Upper lobe of left lung (tissue), 6 donors: ENCODE measurements around the gene SPAG16. TPM values are rescaled to one million over a fixed set of nuclear protein-coding genes. Genes with fewer than 3 reads are reported as not detected.

Experiments used
- ATAC-seq, 2 donors: fragments of 200-7000 bp; cut with Tn5 transposase; one replicate each; pipeline ENCODE4 v1.9.1; 2022; ENCODE audit warnings: mild to moderate bottlenecking in 2 of 2, moderate library complexity in 2 of 2; ENCODE audit not compliant: low FRiP score in 2 of 2
- DNase-seq, 2 donors: peaks; one replicate each; pipeline ENCODE4 v3.0.0-alpha.2; 2019 to 2020
- H3K27ac ChIP-seq, 4 donors: fragments of 200-600 bp; sonication (generic); one replicate each; pipeline ENCODE4 v1.5.1; 2016 to 2019
- H3K27me3 ChIP-seq, 4 donors: fragments of 200-600 bp; sonication (generic); one replicate each; pipeline ENCODE4 v1.5.1; 2017 to 2019
- H3K36me3 ChIP-seq, 4 donors: fragments of 200-600 bp; sonication (generic); one replicate each; pipeline ENCODE4 v1.5.1; 2016 to 2019
- H3K4me1 ChIP-seq, 4 donors: fragments of 200-600 bp; sonication (generic); one replicate each; pipeline ENCODE4 v1.5.1; 2018 to 2019
- H3K4me3 ChIP-seq, 4 donors: fragments of 200-600 bp; sonication (generic); one replicate each; pipeline ENCODE4 v1.5.1; 2017 to 2019; ENCODE audit warnings: mild to moderate bottlenecking in 2 of 4, moderate library complexity in 1 of 4
- H3K9me3 ChIP-seq, 4 donors: fragments of 200-600 bp; sonication (generic); one replicate each; pipeline ENCODE4 v1.5.1; 2018 to 2019
- EP300 ChIP-seq, 4 donors: sonication (generic); formaldehyde crosslinking; IDR thresholded peaks; one replicate each; pipeline ENCODE4 v1.5.1; 2017; ENCODE audit warnings: antibody characterized with exemption in 4 of 4, control low read depth in 2 of 4
- POLR2A ChIP-seq, 4 donors: fragments of 450-650 bp; IDR thresholded peaks; one replicate each; pipeline ENCODE4 v1.5.1; 2016 to 2017; ENCODE audit warnings: antibody characterized with exemption in 4 of 4, mild to moderate bottlenecking in 2 of 4
- POLR2AphosphoS5 ChIP-seq, 2 donors: sonication (generic); formaldehyde crosslinking; IDR thresholded peaks; one replicate each; pipeline ENCODE4 v1.5.1; 2017; ENCODE audit warnings: antibody characterized with exemption in 2 of 2
- WGBS, 2 donors: methylation state at CpG; one replicate each; pipeline ENCODE4 v1.1.5; 2017 to 2018; 5-methylcytosine and 5-hydroxymethylcytosine counted together
- total RNA-seq, 6 donors: library from RNA; depleted of rRNA in 4 of 6; stranded (reverse); fragments of >200 nt in 4 of 6; gene quantifications; one replicate each; pipeline versions ENCODE4 v1.1.0 to v1.2.1, GENCODE V29; 2016 to 2021
- TF ChIP-seq, protein P1 (sequence below), 6 experiments: fragments of 450-650 bp in 4 of 6; fragments of 200-600 bp in 2 of 6; sonication (generic) in 2 of 6; IDR thresholded peaks; one replicate each; pipeline ENCODE4 v1.5.1; 2016 to 2019; ENCODE audit warnings: antibody characterized with exemption in 6 of 6
- donor health status: DM: no; HTN: no; CAD: no; lungs with moderate emphysema.
- donor health status: DM: no; HTN: yes; CAD: no; lungs with severe emphysema.

The SPAG16 gene
- total RNA-seq, 6 donors from 2014 or later = 9.7 to 65.0 (median 12.9) TPM

- Histone ChIP-seq H3K9me3 (no peaks in the 10 kb centered on the region), H3K4me1 (no peaks in the 10 kb centered on the region), H3K27ac (no peak overlapping the region), H3K36me3 (no peaks in the 10 kb centered on the region), H3K4me3 (no peak overlapping the region), H3K27me3 (no peaks in the 10 kb centered on the region)
- no peak for DNase-seq
- 33 to 56% methylated on average over 3 of the region's 3 CpGs for WGBS, 2 donors
- no peak for ATAC-seq
- TF ChIP-seq, protein P1, sequence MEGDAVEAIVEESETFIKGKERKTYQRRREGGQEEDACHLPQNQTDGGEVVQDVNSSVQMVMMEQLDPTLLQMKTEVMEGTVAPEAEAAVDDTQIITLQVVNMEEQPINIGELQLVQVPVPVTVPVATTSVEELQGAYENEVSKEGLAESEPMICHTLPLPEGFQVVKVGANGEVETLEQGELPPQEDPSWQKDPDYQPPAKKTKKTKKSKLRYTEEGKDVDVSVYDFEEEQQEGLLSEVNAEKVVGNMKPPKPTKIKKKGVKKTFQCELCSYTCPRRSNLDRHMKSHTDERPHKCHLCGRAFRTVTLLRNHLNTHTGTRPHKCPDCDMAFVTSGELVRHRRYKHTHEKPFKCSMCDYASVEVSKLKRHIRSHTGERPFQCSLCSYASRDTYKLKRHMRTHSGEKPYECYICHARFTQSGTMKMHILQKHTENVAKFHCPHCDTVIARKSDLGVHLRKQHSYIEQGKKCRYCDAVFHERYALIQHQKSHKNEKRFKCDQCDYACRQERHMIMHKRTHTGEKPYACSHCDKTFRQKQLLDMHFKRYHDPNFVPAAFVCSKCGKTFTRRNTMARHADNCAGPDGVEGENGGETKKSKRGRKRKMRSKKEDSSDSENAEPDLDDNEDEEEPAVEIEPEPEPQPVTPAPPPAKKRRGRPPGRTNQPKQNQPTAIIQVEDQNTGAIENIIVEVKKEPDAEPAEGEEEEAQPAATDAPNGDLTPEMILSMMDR (IDR thresholded peaks at IDR 0.05) = no peak
- TF ChIP-seq POLR2AphosphoS5 (IDR thresholded peaks at IDR 0.05) = no peak
- no peak for TF ChIP-seq EP300 (IDR thresholded peaks at IDR 0.05)
- TF ChIP-seq POLR2A (IDR thresholded peaks at IDR 0.05) = no peak
Observed at GRCh38 chr2:214378455-214379103, 1094.3 kb downstream of the SPAG16 start.

DNA sequence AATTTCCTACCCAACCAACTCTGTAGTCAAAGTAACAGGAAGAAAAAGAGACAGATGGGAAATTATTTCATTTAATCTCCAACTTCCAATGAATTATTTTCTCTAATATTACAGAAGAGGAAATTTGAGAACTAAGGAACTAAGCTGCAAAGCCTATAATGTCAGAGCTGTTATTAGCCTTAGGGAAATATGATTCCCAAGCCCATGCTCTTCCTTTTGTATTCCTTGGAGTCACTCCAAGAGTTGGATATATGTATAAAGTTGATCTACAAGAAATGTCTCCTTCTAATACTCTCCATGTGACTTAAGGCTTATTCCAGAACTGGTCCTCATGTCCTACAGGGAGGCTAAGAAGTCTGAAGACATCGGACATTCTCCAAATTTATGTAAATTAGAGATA, 1095.0 kb downstream of the SPAG16 start:
- no peak for DNase-seq
- no peaks in the 10 kb centered on the region for H3K9me3 ChIP-seq
- H3K36me3 ChIP-seq = no peaks in the 10 kb centered on the region
- H3K27ac ChIP-seq = no peak overlapping the region
- WGBS, 2 donors = 94 to 95% methylated on average over 1 of the region's 1 CpG
- ATAC-seq = no peak
- TF ChIP-seq EP300 (IDR thresholded peaks at IDR 0.05) (no peak), POLR2A (IDR thresholded peaks at IDR 0.05) (no peak), POLR2AphosphoS5 (IDR thresholded peaks at IDR 0.05) (no peak)
- TF ChIP-seq, protein P1 (IDR thresholded peaks at IDR 0.05) = no peak
- H3K27me3 ChIP-seq = no peaks in the 10 kb centered on the region
- no peaks in the 10 kb centered on the region for H3K4me1 ChIP-seq
- H3K4me3 ChIP-seq = no peak overlapping the region

GRCh38 chr2:214380681-214381080, 1096.4 kb downstream of the SPAG16 start:
- ATAC-seq = no peak
- no peaks in the 10 kb centered on the region for H3K27me3 ChIP-seq
- H3K27ac ChIP-seq = no peak overlapping the region

DNA sequence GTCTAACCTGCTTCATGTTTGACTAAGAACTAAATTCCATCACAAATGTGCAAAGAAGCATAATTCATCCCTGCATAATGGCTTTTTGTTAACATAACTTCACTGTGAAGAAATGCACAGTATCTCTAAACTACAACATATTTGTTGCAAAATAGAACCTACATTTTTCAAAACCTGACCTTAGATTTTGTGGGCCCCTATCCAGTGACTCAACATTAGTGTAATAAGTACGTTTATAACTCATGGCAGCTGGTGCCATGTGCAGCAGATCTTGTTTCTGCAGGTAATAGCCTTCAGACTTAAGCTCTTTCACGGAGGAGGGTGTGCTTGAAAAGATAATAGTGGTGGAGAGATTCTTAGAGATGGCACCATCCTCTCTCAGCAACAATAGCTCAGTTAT, 1098.0 kb downstream of the SPAG16 start:
- Histone ChIP-seq H3K4me3 (no peak overlapping the region), H3K27ac (no peak overlapping the region), H3K4me1 (no peaks in the 10 kb centered on the region), H3K27me3 (no peaks in the 10 kb centered on the region), H3K9me3 (no peaks in the 10 kb centered on the region), H3K36me3 (no peaks in the 10 kb centered on the region)
- ATAC-seq (no peak), DNase-seq (no peak)
- WGBS, 2 donors = 61 to 66% methylated on average over 2 of the region's 2 CpGs
- no peak for TF ChIP-seq POLR2A (IDR thresholded peaks at IDR 0.05)
- TF ChIP-seq, protein P1 (IDR thresholded peaks at IDR 0.05) = no peak
- TF ChIP-seq POLR2AphosphoS5 (IDR thresholded peaks at IDR 0.05) = no peak
- no peak for TF ChIP-seq EP300 (IDR thresholded peaks at IDR 0.05)

More at GRCh38 chr2:214380681-214381080, 1096.4 kb downstream of the SPAG16 start:
- Histone ChIP-seq H3K4me1 (no peaks in the 10 kb centered on the region), H3K36me3 (no peaks in the 10 kb centered on the region), H3K4me3 (no peak overlapping the region), H3K9me3 (no peaks in the 10 kb centered on the region)
- no peak for TF ChIP-seq EP300 (IDR thresholded peaks at IDR 0.05)
- TF ChIP-seq, protein P1 (IDR thresholded peaks at IDR 0.05) = no peak
- TF ChIP-seq POLR2AphosphoS5 (IDR thresholded peaks at IDR 0.05) = no peak
- TF ChIP-seq POLR2A (IDR thresholded peaks at IDR 0.05) = no peak
- 63 to 73% methylated on average over 5 of the region's 5 CpGs for WGBS, 2 donors
- DNase-seq = no peak

GRCh38 chr2:214386720-214387119, 1102.5 kb downstream of the SPAG16 start:
- no peaks in the 10 kb centered on the region for H3K4me1 ChIP-seq
- H3K4me3 ChIP-seq = no peak overlapping the region
- WGBS, 2 donors = 85 to 89% methylated on average over 2 of the region's 2 CpGs
- TF ChIP-seq POLR2A (IDR thresholded peaks at IDR 0.05) = no peak
- no peak for TF ChIP-seq POLR2AphosphoS5 (IDR thresholded peaks at IDR 0.05)
- no peak for TF ChIP-seq EP300 (IDR thresholded peaks at IDR 0.05)
- TF ChIP-seq, protein P1 (IDR thresholded peaks at IDR 0.05) = no peak
- H3K9me3 ChIP-seq = no peaks in the 10 kb centered on the region
- no peak overlapping the region for H3K27ac ChIP-seq
- ATAC-seq = no peak
- H3K27me3 ChIP-seq = no peaks in the 10 kb centered on the region
- H3K36me3 ChIP-seq = no peaks in the 10 kb centered on the region
- no peak for DNase-seq
